ENCODE data around the gene RWDD3. TPM values are rescaled to one million over a fixed set of nuclear protein-coding genes. Genes with fewer than 3 reads are reported as not detected.

The RWDD3 gene
- total RNA-seq, 2 experiments from 2014 or later = 11.7 to 13.8 TPM

- Mint-ChIP-seq H3K27me3 (peaks cover 16% of the 10 kb centered on the region), H3K36me3 (no peaks in the 10 kb centered on the region), H3K4me3 (no peak overlapping the region), H3K9me3 (ENCODE audit: low read depth) (no peaks in the 10 kb centered on the region), H3K27ac (no peak overlapping the region), H3K4me1 (no peaks in the 10 kb centered on the region)
- no peak for ATAC-seq
- CTCF ChIA-PET = no interaction called here
- DNase-seq = no peak
These were observed 16.6 kb upstream of the RWDD3 start for GRCh38 chr1:95217371-95217770.

- H3K4me3 Mint-ChIP-seq = no peak overlapping the region
- peaks cover 15% of the 10 kb centered on the region for H3K27me3 Mint-ChIP-seq
- ATAC-seq (no peak), DNase-seq (no peak)
- no peaks in the 10 kb centered on the region for H3K9me3 Mint-ChIP-seq (ENCODE audit: low read depth)
- H3K4me1 Mint-ChIP-seq = no peaks in the 10 kb centered on the region
- no peaks in the 10 kb centered on the region for H3K36me3 Mint-ChIP-seq
- CTCF ChIA-PET = no interaction called here
- no peak overlapping the region for H3K27ac Mint-ChIP-seq
These were observed 14.6 kb upstream of the RWDD3 start for GRCh38 chr1:95219407-95219806.

- CTCF ChIA-PET = interaction anchor here (1.3 kb wide), 1 partner anchor 13 kb away, joined by 5 read pairs; the partner anchor contains the start of gene RWDD3
These were observed 12.7 kb upstream of the RWDD3 start for GRCh38 chr1:95221306-95221705.

GRCh38 chr1:95222629-95223028 lies 11.4 kb upstream of the RWDD3 start:
- Mint-ChIP-seq H3K27me3 (peaks cover 14% of the 10 kb centered on the region), H3K4me3 (no peak overlapping the region), H3K4me1 (no peaks in the 10 kb centered on the region), H3K9me3 (ENCODE audit: low read depth) (no peaks in the 10 kb centered on the region), H3K36me3 (no peaks in the 10 kb centered on the region), H3K27ac (no peak overlapping the region)
- no peak for DNase-seq
- CTCF ChIA-PET = interaction anchor here (2.9 kb wide), 1 partner anchor 11 kb away, joined by 7 read pairs; the partner anchor contains the start of gene RWDD3
- no peak for ATAC-seq

More at GRCh38 chr1:95221306-95221705, 12.7 kb upstream of the RWDD3 start:
- H3K27ac Mint-ChIP-seq = no peak overlapping the region
- H3K36me3 Mint-ChIP-seq = no peaks in the 10 kb centered on the region
- H3K27me3 Mint-ChIP-seq = peaks cover 15% of the 10 kb centered on the region
- no peaks in the 10 kb centered on the region for H3K9me3 Mint-ChIP-seq (ENCODE audit: low read depth)
- no peak overlapping the region for H3K4me3 Mint-ChIP-seq
- DNase-seq (no peak), ATAC-seq (no peak)
- no peaks in the 10 kb centered on the region for H3K4me1 Mint-ChIP-seq

GRCh38 chr1:95223110-95223509 lies 10.9 kb upstream of the RWDD3 start:
- Mint-ChIP-seq H3K36me3 (no peaks in the 10 kb centered on the region), H3K27ac (no peak overlapping the region), H3K9me3 (ENCODE audit: low read depth) (no peaks in the 10 kb centered on the region), H3K4me3 (no peak overlapping the region), H3K27me3 (peaks cover 16% of the 10 kb centered on the region), H3K4me1 (no peaks in the 10 kb centered on the region)
- CTCF ChIA-PET = interaction anchor here (2.9 kb wide), 1 partner anchor 11 kb away, joined by 7 read pairs; the partner anchor contains the start of gene RWDD3
- ATAC-seq (no peak), DNase-seq (no peak)

- CTCF ChIA-PET = no interaction called here
- Mint-ChIP-seq H3K9me3 (ENCODE audit: low read depth) (no peaks in the 10 kb centered on the region), H3K36me3 (no peaks in the 10 kb centered on the region), H3K4me3 (no peak overlapping the region), H3K4me1 (no peaks in the 10 kb centered on the region), H3K27me3 (peaks cover 35% of the 10 kb centered on the region), H3K27ac (no peak overlapping the region)
- ATAC-seq (no peak), DNase-seq (no peak)
These were observed 7.0 kb upstream of the RWDD3 start for GRCh38 chr1:95226781-95227660.

- no peaks in the 10 kb centered on the region for H3K9me3 Mint-ChIP-seq (ENCODE audit: low read depth)
- H3K4me1 Mint-ChIP-seq = peaks cover 8% of the 10 kb centered on the region
- CTCF ChIA-PET = no interaction called here
- DNase-seq = no peak
- no peak overlapping the region for H3K27ac Mint-ChIP-seq
- peaks cover 33% of the 10 kb centered on the region for H3K27me3 Mint-ChIP-seq
- no peak overlapping the region for H3K4me3 Mint-ChIP-seq
- H3K36me3 Mint-ChIP-seq = no peaks in the 10 kb centered on the region
- ATAC-seq = no peak
These were observed 5.0 kb upstream of the RWDD3 start for GRCh38 chr1:95229037-95229436.

GRCh38 chr1:95229706-95230105 lies 4.3 kb upstream of the RWDD3 start:
- CTCF ChIA-PET = no interaction called here
- Mint-ChIP-seq H3K9me3 (ENCODE audit: low read depth) (no peaks in the 10 kb centered on the region), H3K27ac (no peak overlapping the region), H3K4me1 (peaks cover 10% of the 10 kb centered on the region), H3K4me3 (no peak overlapping the region), H3K27me3 (peaks cover 33% of the 10 kb centered on the region), H3K36me3 (no peaks in the 10 kb centered on the region)
- ATAC-seq = no peak
- DNase-seq = no peak

- Mint-ChIP-seq H3K27ac (no peak overlapping the region), H3K36me3 (no peaks in the 10 kb centered on the region), H3K27me3 (peaks cover 33% of the 10 kb centered on the region), H3K4me1 (peaks cover 11% of the 10 kb centered on the region), H3K4me3 (no peak overlapping the region), H3K9me3 (ENCODE audit: low read depth) (no peaks in the 10 kb centered on the region)
- CTCF ChIA-PET = no interaction called here
- ATAC-seq (no peak), DNase-seq (no peak)
These were observed 3.8 kb upstream of the RWDD3 start for GRCh38 chr1:95230256-95230655.

GRCh38 chr1:95230768-95231191 lies 3.2 kb upstream of the RWDD3 start:
- Mint-ChIP-seq H3K9me3 (ENCODE audit: low read depth) (no peaks in the 10 kb centered on the region), H3K27ac (no peak overlapping the region), H3K36me3 (peaks cover 2% of the 10 kb centered on the region), H3K4me3 (no peak overlapping the region), H3K4me1 (peaks cover 14% of the 10 kb centered on the region), H3K27me3 (peaks cover 33% of the 10 kb centered on the region)
- CTCF ChIA-PET = no interaction called here
- no peak for DNase-seq
- no peak for ATAC-seq

GRCh38 chr1:95232646-95233318 lies 1.2 kb upstream of the RWDD3 start:
- Mint-ChIP-seq H3K27me3 (peaks cover 28% of the 10 kb centered on the region), H3K27ac (no peak overlapping the region), H3K4me1 (peaks cover 28% of the 10 kb centered on the region), H3K36me3 (peaks cover 17% of the 10 kb centered on the region), H3K4me3 (peak overlapping the region; percentile 85), H3K9me3 (ENCODE audit: low read depth) (no peaks in the 10 kb centered on the region)
- CTCF ChIA-PET = interaction anchor here (1.0 to 1.9 kb wide), 4 partner anchors 148 to 378 kb away, joined by 3 to 18 read pairs (median 12); no protein-coding TSS in a partner anchor
- no peak for DNase-seq
- ATAC-seq = no peak

GRCh38 chr1:95233319-95233736 lies 682 bp upstream of the RWDD3 start:
- Mint-ChIP-seq H3K36me3 (peaks cover 19% of the 10 kb centered on the region), H3K4me1 (peaks cover 30% of the 10 kb centered on the region), H3K27ac (peak overlapping the region; percentile 78), H3K4me3 (peak overlapping the region; percentile 85), H3K27me3 (peaks cover 24% of the 10 kb centered on the region), H3K9me3 (ENCODE audit: low read depth) (no peaks in the 10 kb centered on the region)
- CTCF ChIA-PET = interaction anchor here (0.6 to 1.9 kb wide), 18 partner anchors 10 to 379 kb away, joined by 3 to 27 read pairs (median 4); partner anchors contain the start of gene ALG14
- DNase-seq = no peak
- ATAC-seq = no peak

- Mint-ChIP-seq H3K27ac (peak overlapping the region; percentile 28), H3K36me3 (peaks cover 54% of the 10 kb centered on the region), H3K4me3 (peak overlapping the region; percentile 40), H3K4me1 (peaks cover 35% of the 10 kb centered on the region), H3K27me3 (no peaks in the 10 kb centered on the region), H3K9me3 (ENCODE audit: low read depth) (peaks cover 10% of the 10 kb centered on the region)
- CTCF ChIA-PET = no interaction called here
- DNase-seq (no peak), ATAC-seq (no peak)
These were observed 3.0 kb downstream of the RWDD3 start for GRCh38 chr1:95236784-95237575.

All from activated CD8-positive, alpha-beta memory T cell treated with anti-CD3 and anti-CD28 coated beads, Interleukin-2, amount 10 ng/mL, durations not matched to agents 7 days and 5 days (primary cell).